ENCODE measurements around the gene MAP7D1. TPM values are rescaled to one million over a fixed set of nuclear protein-coding genes. Genes with fewer than 3 reads are reported as not detected.

MAP7D1 gene
- total RNA-seq, 1 donor: 132 TPM

- H2AFZ ChIP-seq (ENCODE audit: low read length): no peak overlapping the region
- no peaks in the 10 kb centered on the region for H3K36me3 ChIP-seq (ENCODE audit: insufficient read depth, low read length)
- TF ChIP-seq CTCF (IDR thresholded peaks at IDR 0.05; ENCODE audit: extremely low read depth, low read depth, low read length): no peak
- peaks cover 27% of the 10 kb centered on the region for H3K4me1 ChIP-seq (ENCODE audit: insufficient read depth, low read length)
- no peaks in the 10 kb centered on the region for H3K79me2 ChIP-seq (ENCODE audit: insufficient read depth, low read length)
- DNase-seq (ENCODE audit: insufficient read length, low spot score, missing footprints): peak; percentile 42
- H3K4me2 ChIP-seq (ENCODE audit: insufficient read depth, low read length): no peak overlapping the region
- H3K27ac ChIP-seq (ENCODE audit: low read depth, low read length): no peak overlapping the region
- H3K27me3 ChIP-seq (ENCODE audit: insufficient read depth, low read length): no peaks in the 10 kb centered on the region
- H3K4me3 ChIP-seq (ENCODE audit: insufficient read depth, low read length): no peak overlapping the region
- no peaks in the 10 kb centered on the region for H4K20me1 ChIP-seq (ENCODE audit: insufficient read depth, low read length)
- no peaks in the 10 kb centered on the region for H3K9me3 ChIP-seq (ENCODE audit: low read depth, low read length)
Observed at GRCh38 chr1:36114371-36114770, 41.6 kb upstream of the MAP7D1 start.

- peak overlapping the region; percentile 72 for H2AFZ ChIP-seq (ENCODE audit: low read length)
- peak; percentile 96 for DNase-seq (ENCODE audit: insufficient read length, low spot score, missing footprints)
- peak overlapping the region; percentile 65 for H3K4me2 ChIP-seq (ENCODE audit: insufficient read depth, low read length)
Observed at GRCh38 chr1:36115200-36115669, 40.7 kb upstream of the MAP7D1 start.

DNA sequence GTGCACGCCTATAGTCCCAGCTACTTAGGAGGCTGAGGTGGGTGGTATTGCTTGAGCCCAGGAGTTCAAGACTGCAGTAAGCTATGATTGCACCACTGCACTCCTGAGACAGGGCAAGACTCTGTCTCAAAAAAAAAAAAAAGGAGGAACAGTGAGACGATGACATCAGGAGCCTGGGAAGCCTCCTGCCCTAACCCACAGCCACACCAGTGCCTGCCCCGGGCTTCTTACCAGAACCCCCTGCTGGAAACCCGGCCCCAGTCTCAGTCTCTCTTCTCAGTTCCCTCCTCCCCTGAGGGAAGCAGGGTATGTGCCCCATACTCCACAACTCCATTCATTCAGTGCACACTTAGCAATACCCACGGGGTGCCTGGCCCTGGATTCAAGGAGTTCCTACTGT lies 40.0 kb upstream of the MAP7D1 start:
- Histone ChIP-seq H3K27me3 (ENCODE audit: insufficient read depth, low read length) (no peaks in the 10 kb centered on the region), H3K4me3 (ENCODE audit: insufficient read depth, low read length) (no peak overlapping the region), H3K27ac (ENCODE audit: low read depth, low read length) (peak overlapping the region; percentile 61), H2AFZ (ENCODE audit: low read length) (peak overlapping the region; percentile 53), H4K20me1 (ENCODE audit: insufficient read depth, low read length) (no peaks in the 10 kb centered on the region), H3K4me2 (ENCODE audit: insufficient read depth, low read length) (peak overlapping the region; percentile 65), H3K4me1 (ENCODE audit: insufficient read depth, low read length) (peaks cover 31% of the 10 kb centered on the region), H3K79me2 (ENCODE audit: insufficient read depth, low read length) (no peaks in the 10 kb centered on the region), H3K9me3 (ENCODE audit: low read depth, low read length) (no peaks in the 10 kb centered on the region), H3K36me3 (ENCODE audit: insufficient read depth, low read length) (no peaks in the 10 kb centered on the region)
- no peak for TF ChIP-seq CTCF (IDR thresholded peaks at IDR 0.05; ENCODE audit: extremely low read depth, low read depth, low read length)
- DNase-seq (ENCODE audit: insufficient read length, low spot score, missing footprints): peak; percentile 94

More at GRCh38 chr1:36115200-36115669, 40.7 kb upstream of the MAP7D1 start:
- Histone ChIP-seq H4K20me1 (ENCODE audit: insufficient read depth, low read length) (no peaks in the 10 kb centered on the region), H3K27me3 (ENCODE audit: insufficient read depth, low read length) (no peaks in the 10 kb centered on the region), H3K9me3 (ENCODE audit: low read depth, low read length) (no peaks in the 10 kb centered on the region), H3K4me1 (ENCODE audit: insufficient read depth, low read length) (peaks cover 31% of the 10 kb centered on the region), H3K79me2 (ENCODE audit: insufficient read depth, low read length) (no peaks in the 10 kb centered on the region), H3K27ac (ENCODE audit: low read depth, low read length) (peak overlapping the region; percentile 61), H3K36me3 (ENCODE audit: insufficient read depth, low read length) (no peaks in the 10 kb centered on the region), H3K4me3 (ENCODE audit: insufficient read depth, low read length) (peak overlapping the region; percentile 30)
- no peak for TF ChIP-seq CTCF (IDR thresholded peaks at IDR 0.05; ENCODE audit: extremely low read depth, low read depth, low read length)

GRCh38 chr1:36116901-36117300 lies 39.1 kb upstream of the MAP7D1 start:
- no peaks in the 10 kb centered on the region for H3K79me2 ChIP-seq (ENCODE audit: insufficient read depth, low read length)
- no peaks in the 10 kb centered on the region for H4K20me1 ChIP-seq (ENCODE audit: insufficient read depth, low read length)
- no peak for TF ChIP-seq CTCF (IDR thresholded peaks at IDR 0.05; ENCODE audit: extremely low read depth, low read depth, low read length)
- H3K4me3 ChIP-seq (ENCODE audit: insufficient read depth, low read length): no peak overlapping the region
- peaks cover 31% of the 10 kb centered on the region for H3K4me1 ChIP-seq (ENCODE audit: insufficient read depth, low read length)
- no peaks in the 10 kb centered on the region for H3K36me3 ChIP-seq (ENCODE audit: insufficient read depth, low read length)
- H3K9me3 ChIP-seq (ENCODE audit: low read depth, low read length): no peaks in the 10 kb centered on the region
- H3K27me3 ChIP-seq (ENCODE audit: insufficient read depth, low read length): no peaks in the 10 kb centered on the region
- H2AFZ ChIP-seq (ENCODE audit: low read length): no peak overlapping the region
- H3K4me2 ChIP-seq (ENCODE audit: insufficient read depth, low read length): no peak overlapping the region
- DNase-seq (ENCODE audit: insufficient read length, low spot score, missing footprints): peak; percentile 56
- no peak overlapping the region for H3K27ac ChIP-seq (ENCODE audit: low read depth, low read length)

Measured in osteoblast (primary cell).